ENCODE measurements around the gene TMEM239. TPM values are rescaled to one million over a fixed set of nuclear protein-coding genes. Genes with fewer than 3 reads are reported as not detected.

Gene TMEM239
- polyA plus RNA-seq, 1 of the 3 experiments (the other 2 are of a cell fraction): 0.02 TPM

GRCh38 chr20:2795451-2795850 is 20.7 kb upstream of the TMEM239 start:
- H3F3A ChIP-seq (replicated peaks; ENCODE audit: insufficient read depth): no peaks in the 10 kb centered on the region
- no peaks in the 10 kb centered on the region for H3K27me3 ChIP-seq (ENCODE audit: insufficient read depth)
- no peak for TF ChIP-seq RXRA (IDR thresholded peaks at IDR 0.05; ENCODE audit: borderline replicate concordance, low read depth)
- TF ChIP-seq REST (IDR thresholded peaks at IDR 0.05; ENCODE audit: low read depth, low read length): no peak
- TF ChIP-seq EP300 (IDR thresholded peaks at IDR 0.05; ENCODE audit: borderline replicate concordance in 1 of 2, low read depth in 1 of 2, low read length in 1 of 2): no peak
- no peak for TF ChIP-seq FOXM1 (IDR thresholded peaks at IDR 0.05; ENCODE audit: low read depth)
- TF ChIP-seq FOXJ3 (CRISPR knock-in tag; IDR thresholded peaks at IDR 0.05): no peak
- POLR2A ChIA-PET: no interaction called here
- CTCF ChIA-PET: interaction anchor here (1.2 to 3.3 kb wide), 2 partner anchors 77 to 205 kb away, joined by 4 to 9 read pairs; no protein-coding TSS in a partner anchor
- H3K4me3 ChIP-seq (ENCODE audit: low read depth in 2 of 2, low read length in 1 of 2): no peak overlapping the region
- WGBS (ENCODE audit: low lambda C conversion rate): 77% methylated on average over 18 of the region's 24 CpGs
- H3K4me1 ChIP-seq (ENCODE audit: control insufficient read depth in 1 of 2, insufficient read depth in 2 of 2, low read depth in 1 of 2, low read length in 1 of 2): peaks cover 0 to 8% of the 10 kb centered on the region in 2 experiments; a peak in 1 of 4 replicates
- no peaks in the 10 kb centered on the region for H4K20me1 ChIP-seq (ENCODE audit: insufficient read depth)
- no peak for DNase-seq
- H3K79me2 ChIP-seq (ENCODE audit: insufficient read depth): no peaks in the 10 kb centered on the region
- H3K27ac ChIP-seq (ENCODE audit: low read depth in 2 of 2, low read length in 1 of 2): no peak overlapping the region; a peak in 1 of 4 replicates
- H3K36me3 ChIP-seq (replicated peaks in 1 of 2; ENCODE audit: control insufficient read depth in 1 of 2, insufficient read depth in 2 of 2, low read length in 1 of 2): peaks cover 0 to 19% of the 10 kb centered on the region in 2 experiments
- no peaks in the 10 kb centered on the region for H3K9me2 ChIP-seq
- H3K9ac ChIP-seq: no peak overlapping the region
- H3K9me3 ChIP-seq: no peaks in the 10 kb centered on the region
- no peak overlapping the region for H3K4me2 ChIP-seq
- H2AFZ ChIP-seq (ENCODE audit: low read depth): no peak overlapping the region

GRCh38 chr20:2796011-2796660 is 20.0 kb upstream of the TMEM239 start:
- H3K9ac ChIP-seq: no peak overlapping the region
- CTCF ChIA-PET: no interaction called here
- H3K4me2 ChIP-seq: no peak overlapping the region
- H3K79me2 ChIP-seq (ENCODE audit: insufficient read depth): no peaks in the 10 kb centered on the region
- no peak for DNase-seq
- H3K9me2 ChIP-seq: no peaks in the 10 kb centered on the region
- no peaks in the 10 kb centered on the region for H4K20me1 ChIP-seq (ENCODE audit: insufficient read depth)
- peaks cover 0 to 19% of the 10 kb centered on the region in 2 experiments for H3K36me3 ChIP-seq (replicated peaks in 1 of 2; ENCODE audit: control insufficient read depth in 1 of 2, insufficient read depth in 2 of 2, low read length in 1 of 2)
- POLR2A ChIA-PET: no interaction called here
- H3K4me3 ChIP-seq (ENCODE audit: low read depth in 2 of 2, low read length in 1 of 2): no peak overlapping the region
- no peaks in the 10 kb centered on the region for H3K27me3 ChIP-seq (ENCODE audit: insufficient read depth)
- no peaks in the 10 kb centered on the region for H3K9me3 ChIP-seq
- no peak overlapping the region for H2AFZ ChIP-seq (ENCODE audit: low read depth)
- H3K27ac ChIP-seq (ENCODE audit: low read depth in 2 of 2, low read length in 1 of 2): no peak overlapping the region
- H3F3A ChIP-seq (replicated peaks; ENCODE audit: insufficient read depth): no peaks in the 10 kb centered on the region
- peaks cover 0 to 11% of the 10 kb centered on the region in 2 experiments; a peak in 1 of 4 replicates for H3K4me1 ChIP-seq (ENCODE audit: control insufficient read depth in 1 of 2, insufficient read depth in 2 of 2, low read depth in 1 of 2, low read length in 1 of 2)
- 88% methylated on average over 13 of the region's 20 CpGs for WGBS (ENCODE audit: low lambda C conversion rate)
- no peak for TF ChIP-seq USF2 (IDR thresholded peaks at IDR 0.05; ENCODE audit: borderline replicate concordance, low read depth, low read length)
- no peak for TF ChIP-seq YY1 (IDR thresholded peaks at IDR 0.05; ENCODE audit: low read depth)
- TF ChIP-seq CHD2 (IDR thresholded peaks at IDR 0.05; ENCODE audit: low read length, partially characterized antibody): no peak
- TF ChIP-seq USF1 (IDR thresholded peaks at IDR 0.05; ENCODE audit: borderline replicate concordance, low read depth): no peak
- no peak for TF ChIP-seq REST (IDR thresholded peaks at IDR 0.05; ENCODE audit: low read depth, low read length)
- TF ChIP-seq GABPA (IDR thresholded peaks at IDR 0.05; ENCODE audit: low read depth): no peak
- TF ChIP-seq FOXM1 (IDR thresholded peaks at IDR 0.05; ENCODE audit: low read depth): no peak
- no peak for TF ChIP-seq GATA2 (CRISPR knock-in tag; IDR thresholded peaks at IDR 0.05)
- no peak for TF ChIP-seq ELF1 (IDR thresholded peaks at IDR 0.05)
- TF ChIP-seq MAX (IDR thresholded peaks at IDR 0.05; ENCODE audit: low read depth): no peak
- no peak for TF ChIP-seq ZBTB33 (IDR thresholded peaks at IDR 0.05; ENCODE audit: borderline replicate concordance, low read depth)
